Measurements from ENCODE around the gene C10orf71.

The C10orf71 gene

GRCh38 chr10:49313501-49314070, 14.6 kb downstream of the C10orf71 start:
- no peak for TF ChIP-seq CTCF (IDR thresholded peaks at IDR 0.05; ENCODE audit: insufficient read depth, low read length, poor library complexity, severe bottlenecking)
- no peak overlapping the region for H3K4me3 ChIP-seq (replicated peaks; ENCODE audit: low read depth, low read length)
- no peak for DNase-seq (ENCODE audit: extremely low read depth, insufficient read length)
- H3K36me3 ChIP-seq (ENCODE audit: control insufficient read depth, insufficient read depth, low read length): no peaks in the 10 kb centered on the region
- H3K27me3 ChIP-seq (replicated peaks; ENCODE audit: control insufficient read depth, insufficient read depth, low read length): no peaks in the 10 kb centered on the region; the same call in 1 of the 2 replicates

- DNase-seq (ENCODE audit: extremely low read depth, insufficient read length): no peak
- Histone ChIP-seq H3K4me3 (replicated peaks; ENCODE audit: low read depth, low read length) (no peak overlapping the region), H3K27me3 (replicated peaks; ENCODE audit: control insufficient read depth, insufficient read depth, low read length) (no peaks in the 10 kb centered on the region; the same call in 1 of the 2 replicates), H3K36me3 (ENCODE audit: control insufficient read depth, insufficient read depth, low read length) (no peaks in the 10 kb centered on the region)
- no peak for TF ChIP-seq CTCF (IDR thresholded peaks at IDR 0.05; ENCODE audit: insufficient read depth, low read length, poor library complexity, severe bottlenecking)
These were observed 15.8 kb downstream of the C10orf71 start for GRCh38 chr10:49314806-49315205.

GRCh38 chr10:49318028-49318427, 19.1 kb downstream of the C10orf71 start:
- no peak for DNase-seq (ENCODE audit: extremely low read depth, insufficient read length)
- Histone ChIP-seq H3K4me3 (replicated peaks; ENCODE audit: low read depth, low read length) (no peak overlapping the region), H3K36me3 (ENCODE audit: control insufficient read depth, insufficient read depth, low read length) (no peaks in the 10 kb centered on the region), H3K27me3 (replicated peaks; ENCODE audit: control insufficient read depth, insufficient read depth, low read length) (no peaks in the 10 kb centered on the region)
- no peak for TF ChIP-seq CTCF (IDR thresholded peaks at IDR 0.05; ENCODE audit: insufficient read depth, low read length, poor library complexity, severe bottlenecking)

- Histone ChIP-seq H3K27me3 (replicated peaks; ENCODE audit: control insufficient read depth, insufficient read depth, low read length) (no peaks in the 10 kb centered on the region), H3K36me3 (ENCODE audit: control insufficient read depth, insufficient read depth, low read length) (no peaks in the 10 kb centered on the region), H3K4me3 (replicated peaks; ENCODE audit: low read depth, low read length) (no peak overlapping the region)
- TF ChIP-seq CTCF (IDR thresholded peaks at IDR 0.05; ENCODE audit: insufficient read depth, low read length, poor library complexity, severe bottlenecking): no peak
- DNase-seq (ENCODE audit: extremely low read depth, insufficient read length): no peak
These were observed 19.8 kb downstream of the C10orf71 start for GRCh38 chr10:49318755-49319154.

GRCh38 chr10:49319206-49319605, 20.2 kb downstream of the C10orf71 start:
- no peaks in the 10 kb centered on the region for H3K36me3 ChIP-seq (ENCODE audit: control insufficient read depth, insufficient read depth, low read length)

More at GRCh38 chr10:49319206-49319605, 20.2 kb downstream of the C10orf71 start:
- no peak for DNase-seq (ENCODE audit: extremely low read depth, insufficient read length)
- no peaks in the 10 kb centered on the region; the same call in 1 of the 2 replicates for H3K27me3 ChIP-seq (replicated peaks; ENCODE audit: control insufficient read depth, insufficient read depth, low read length)
- no peak overlapping the region for H3K4me3 ChIP-seq (replicated peaks; ENCODE audit: low read depth, low read length)
- no peak for TF ChIP-seq CTCF (IDR thresholded peaks at IDR 0.05; ENCODE audit: insufficient read depth, low read length, poor library complexity, severe bottlenecking)

Measured in GM06990 (cell line).